GM23338 (cell line): ENCODE measurements around the gene LRP1B. TPM values are rescaled to one million over a fixed set of nuclear protein-coding genes. Genes with fewer than 3 reads are reported as not detected.

Experiments used
- CREB1 ChIP-seq: fragments of 250-450 bp; sonication (Bioruptor Pico); IDR thresholded peaks from 2 replicates; pipeline ENCODE4 v1.5.0; 2020; ENCODE audit warnings: low read depth, mild to moderate bottlenecking, moderate library complexity
- CTCF ChIP-seq, 2 experiments: fragments of 200-600 bp in 1 of 2; sonication (generic) in 1 of 2; conservative IDR thresholded peaks; 2 replicates each; pipeline versions ENCODE4 v1.5.1 to v1.6.1; 2016 to 2017; ENCODE audit warnings: antibody characterized with exemption in 2 of 2, low read depth in 2 of 2, mild to moderate bottlenecking in 2 of 2, moderate library complexity in 1 of 2
- STAT1 ChIP-seq: IDR thresholded peaks from one replicate; pipeline ENCODE4 v1.6.1; 2016; ENCODE audit warnings: antibody characterized with exemption; ENCODE audit not compliant: unreplicated experiment
- ZNF114 ChIP-seq: fragments of 250-450 bp; sonication (Bioruptor Pico); IDR thresholded peaks from 2 replicates; pipeline ENCODE4 v1.5.0; 2020; ENCODE audit warnings: mild to moderate bottlenecking, moderate library complexity
- ZNF462 ChIP-seq: fragments of 250-450 bp; sonication (Bioruptor Pico); IDR thresholded peaks from 2 replicates; pipeline ENCODE4 v1.5.0; 2020; ENCODE audit warnings: mild to moderate bottlenecking, moderate library complexity
- polyA plus RNA-seq: library from polyadenylated mRNA; unstranded; fragments of >200 nt; fragmentation: Nextera tagmentation; extraction: Ambion mirVana; gene quantifications from 2 replicates; pipeline ENCODE4 v1.2.1, GENCODE V29; 2016
- total RNA-seq: library from RNA; depleted of rRNA; stranded (reverse); fragments of >200 nt; shearing (Covaris generic); gene quantifications from 2 replicates; pipeline ENCODE4 v1.2.3, GENCODE V29; 2014
- TF ChIP-seq, protein P1 (sequence below): IDR thresholded peaks from one replicate; pipeline ENCODE4 v1.6.1; 2018; ENCODE audit warnings: antibody characterized with exemption; ENCODE audit not compliant: unreplicated experiment

The LRP1B gene
- total and polyA plus RNA-seq, 2 experiments from 2014 or later = 0.15 to 0.97 TPM

- TF ChIP-seq ZNF462 (no peak), CTCF (conservative IDR thresholded peaks at IDR 0.05; ENCODE audit: low read depth in 2 of 2) (no peak), ZNF114 (CRISPR knock-in tag) (no peak), CREB1 (CRISPR knock-in tag) (no peak), STAT1 (no peak)
- TF ChIP-seq, protein P1, sequence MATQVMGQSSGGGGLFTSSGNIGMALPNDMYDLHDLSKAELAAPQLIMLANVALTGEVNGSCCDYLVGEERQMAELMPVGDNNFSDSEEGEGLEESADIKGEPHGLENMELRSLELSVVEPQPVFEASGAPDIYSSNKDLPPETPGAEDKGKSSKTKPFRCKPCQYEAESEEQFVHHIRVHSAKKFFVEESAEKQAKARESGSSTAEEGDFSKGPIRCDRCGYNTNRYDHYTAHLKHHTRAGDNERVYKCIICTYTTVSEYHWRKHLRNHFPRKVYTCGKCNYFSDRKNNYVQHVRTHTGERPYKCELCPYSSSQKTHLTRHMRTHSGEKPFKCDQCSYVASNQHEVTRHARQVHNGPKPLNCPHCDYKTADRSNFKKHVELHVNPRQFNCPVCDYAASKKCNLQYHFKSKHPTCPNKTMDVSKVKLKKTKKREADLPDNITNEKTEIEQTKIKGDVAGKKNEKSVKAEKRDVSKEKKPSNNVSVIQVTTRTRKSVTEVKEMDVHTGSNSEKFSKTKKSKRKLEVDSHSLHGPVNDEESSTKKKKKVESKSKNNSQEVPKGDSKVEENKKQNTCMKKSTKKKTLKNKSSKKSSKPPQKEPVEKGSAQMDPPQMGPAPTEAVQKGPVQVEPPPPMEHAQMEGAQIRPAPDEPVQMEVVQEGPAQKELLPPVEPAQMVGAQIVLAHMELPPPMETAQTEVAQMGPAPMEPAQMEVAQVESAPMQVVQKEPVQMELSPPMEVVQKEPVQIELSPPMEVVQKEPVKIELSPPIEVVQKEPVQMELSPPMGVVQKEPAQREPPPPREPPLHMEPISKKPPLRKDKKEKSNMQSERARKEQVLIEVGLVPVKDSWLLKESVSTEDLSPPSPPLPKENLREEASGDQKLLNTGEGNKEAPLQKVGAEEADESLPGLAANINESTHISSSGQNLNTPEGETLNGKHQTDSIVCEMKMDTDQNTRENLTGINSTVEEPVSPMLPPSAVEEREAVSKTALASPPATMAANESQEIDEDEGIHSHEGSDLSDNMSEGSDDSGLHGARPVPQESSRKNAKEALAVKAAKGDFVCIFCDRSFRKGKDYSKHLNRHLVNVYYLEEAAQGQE = no peak
These were observed 606.0 kb downstream of the LRP1B start (continued) for GRCh38 chr2:141524777-141525176.
